ENCODE data around the gene IL21R.

Gene IL21R

GRCh38 chr16:27402964-27403600 is 1.1 kb downstream of the IL21R start:
- TF ChIP-seq ZFX (IDR thresholded peaks at IDR 0.05; ENCODE audit: borderline replicate concordance): no peak
- no peak for TF ChIP-seq CTCF (IDR thresholded peaks at IDR 0.05)
- no peak overlapping the region for H3K27ac ChIP-seq

- no peak overlapping the region for H3K27ac ChIP-seq
- TF ChIP-seq ZFX (IDR thresholded peaks at IDR 0.05; ENCODE audit: borderline replicate concordance): no peak
- TF ChIP-seq CTCF (IDR thresholded peaks at IDR 0.05): no peak
Observed at GRCh38 chr16:27403601-27403992, 1.6 kb downstream of the IL21R start.

GRCh38 chr16:27404163-27404823 is 2.3 kb downstream of the IL21R start:
- H3K27ac ChIP-seq: no peak overlapping the region
- TF ChIP-seq CTCF (IDR thresholded peaks at IDR 0.05) (no peak), ZFX (IDR thresholded peaks at IDR 0.05; ENCODE audit: borderline replicate concordance) (no peak)

GRCh38 chr16:27405546-27406451 is 3.8 kb downstream of the IL21R start:
- no peak for TF ChIP-seq CTCF (IDR thresholded peaks at IDR 0.05)
- no peak for TF ChIP-seq ZFX (IDR thresholded peaks at IDR 0.05; ENCODE audit: borderline replicate concordance)
- H3K27ac ChIP-seq: no peak overlapping the region

- H3K27ac ChIP-seq: no peak overlapping the region
- TF ChIP-seq ZFX (IDR thresholded peaks at IDR 0.05; ENCODE audit: borderline replicate concordance) (no peak), CTCF (IDR thresholded peaks at IDR 0.05) (no peak)
Observed at GRCh38 chr16:27406511-27407128, 4.6 kb downstream of the IL21R start.

- H3K27ac ChIP-seq: no peak overlapping the region
Observed at GRCh38 chr16:27407133-27407532, 5.2 kb downstream of the IL21R start.

More at GRCh38 chr16:27407133-27407532, 5.2 kb downstream of the IL21R start:
- TF ChIP-seq CTCF (IDR thresholded peaks at IDR 0.05) (no peak), ZFX (IDR thresholded peaks at IDR 0.05; ENCODE audit: borderline replicate concordance) (no peak)
